Mucosa of descending colon (tissue), 3 donors: Measurements from ENCODE around the gene DYNC1H1. TPM values are rescaled to one million over a fixed set of nuclear protein-coding genes. Genes with fewer than 3 reads are reported as not detected.

Experiments
- ATAC-seq: fragments of 200-7000 bp; cut with Tn5 transposase; one replicate; pipeline ENCODE4 v1.9.1; 2020; ENCODE audit warnings: mild to moderate bottlenecking, moderate library complexity
- DNase-seq, 3 donors: peaks; one replicate each; pipeline ENCODE4 v3.0.0-alpha.2; 2020
- H3K36me3 ChIP-seq: fragments of 200-600 bp; one replicate; pipeline ENCODE4 v1.8.0; 2021; ENCODE audit warnings: low read depth, mild to moderate bottlenecking
- H3K4me1 ChIP-seq: fragments of 200-600 bp; one replicate; pipeline ENCODE4 v1.8.0; 2021; ENCODE audit warnings: low read depth, mild to moderate bottlenecking
- H3K4me3 ChIP-seq: fragments of 200-600 bp; one replicate; pipeline ENCODE4 v1.8.0; 2021; ENCODE audit warnings: mild to moderate bottlenecking
- H3K9me3 ChIP-seq: fragments of 200-600 bp; one replicate; pipeline ENCODE4 v1.8.0; 2021; ENCODE audit warnings: mild to moderate bottlenecking
- CTCF ChIP-seq: fragments of 200-600 bp; IDR thresholded peaks from one replicate; pipeline ENCODE4 v1.8.0; 2022; ENCODE audit warnings: antibody characterized with exemption, mild to moderate bottlenecking
- intact Hi-C, 2 donors: fragments of 100-400 bp; cut with DNase I in 1 of 2; cut with micrococcal nuclease in 1 of 2; formaldehyde crosslinking; loops; one replicate each; pipeline versions ENCODE4 v1.11.0 to v1.11.1; 2022; cut with DNase I, micrococcal nuclease
- total RNA-seq, 3 donors: library from RNA; stranded (reverse); fragmentation: NEBNext Ultra II Directional in 2 of 3; extraction: Animal tissue kit (Norgen Biotek cat#: 25700) in 2 of 3; gene quantifications; one replicate each; pipeline versions ENCODE4 v1.2.1 to v1.2.4, GENCODE V29; 2021 to 2023
- donor health status: DM: no; HTN: no; CAD: no; lungs with moderate emphysema.
- donor health status: DM: no; HTN: no; CAD: no.
- donor health status: DM: no; HTN: yes; CAD: no.

The DYNC1H1 gene
- total RNA-seq, 3 donors from 2014 or later, result 403 to 547 (median 409) TPM

GRCh38 chr14:102086972-102087761 is 122.8 kb downstream of the DYNC1H1 start, which contains the start of gene HSP90AA1:
HSP90AA1 (minus strand) TSS chr14:102087044; CDS start chr14:102086378, 666 bp downstream.
- Histone ChIP-seq H3K4me3 (peak within 1 kb of the TSS; percentile 85), H3K4me1 (peaks cover 32% of the 10 kb centered on the region), H3K9me3 (no peaks in the 10 kb centered on the region), H3K36me3 (peaks cover 7% of the 10 kb centered on the region)
- DNase-seq (peak; percentile 95 to 97 (median 96)), ATAC-seq (peak; percentile 94)
- no peak for TF ChIP-seq CTCF
- intact Hi-C loops, result no loop called here

- no peak for TF ChIP-seq CTCF
- peaks cover 29% of the 10 kb centered on the region for H3K4me1 ChIP-seq
- peak overlapping the region; percentile 54 for H3K4me3 ChIP-seq
- intact Hi-C loops, result no loop called here
- no peaks in the 10 kb centered on the region for H3K9me3 ChIP-seq
- DNase-seq (no peak), ATAC-seq (no peak)
- peaks cover 3% of the 10 kb centered on the region for H3K36me3 ChIP-seq
Measured at GRCh38 chr14:102087762-102088011, 123.3 kb downstream of the DYNC1H1 start.

- Histone ChIP-seq H3K36me3 (no peaks in the 10 kb centered on the region), H3K4me3 (no peak overlapping the region), H3K4me1 (peaks cover 24% of the 10 kb centered on the region), H3K9me3 (no peaks in the 10 kb centered on the region)
- intact Hi-C loops, result no loop called here
- TF ChIP-seq CTCF, result no peak
- peak; percentile 37 for ATAC-seq
- DNase-seq, result peak; percentile 66 to 76 (median 67)
Measured at GRCh38 chr14:102088012-102088792, 123.8 kb downstream of the DYNC1H1 start.

GRCh38 chr14:102089621-102090343 is 125.4 kb downstream of the DYNC1H1 start:
- intact Hi-C loops, result loop anchor here (10.0 kb wide), 2 partner anchors 45 to 105 kb away; no protein-coding TSS in a partner anchor
- ATAC-seq (no peak), DNase-seq (no peak)
- Histone ChIP-seq H3K4me1 (peaks cover 8% of the 10 kb centered on the region), H3K9me3 (no peaks in the 10 kb centered on the region), H3K4me3 (no peak overlapping the region), H3K36me3 (no peaks in the 10 kb centered on the region)
- TF ChIP-seq CTCF, result no peak

GRCh38 chr14:102090713-102091112 is 126.3 kb downstream of the DYNC1H1 start:
- TF ChIP-seq CTCF, result no peak
- no peaks in the 10 kb centered on the region for H3K4me1 ChIP-seq

More at GRCh38 chr14:102090713-102091112, 126.3 kb downstream of the DYNC1H1 start:
- Histone ChIP-seq H3K4me3 (no peak overlapping the region), H3K9me3 (no peaks in the 10 kb centered on the region), H3K36me3 (no peaks in the 10 kb centered on the region)
- intact Hi-C loops, result loop anchor here (10.0 kb wide), 2 partner anchors 46 to 106 kb away; no protein-coding TSS in a partner anchor
- ATAC-seq (no peak), DNase-seq (no peak)
